DOHH2 (cell line): ENCODE data around the gene RAPGEF3.

ENCODE experiments used
- H3F3A ChIP-seq: fragments of 200-600 bp; sonication (generic), shearing (Covaris generic); 2 replicates; pipeline ENCODE4 v1.6.0; 2016; ENCODE audit warnings: antibody characterized with exemption, mild to moderate bottlenecking; ENCODE audit not compliant: control insufficient read depth, insufficient read depth
- H3K27ac ChIP-seq: fragments of 200-600 bp; sonication (generic); 2 replicates; pipeline ENCODE4 v1.5.1; 2014; ENCODE audit warnings: low read depth, mild to moderate bottlenecking, low read length, moderate library complexity
- H3K27me3 ChIP-seq: fragments of 200-600 bp; sonication (generic); 2 replicates; pipeline ENCODE4 v1.6.1; 2014; ENCODE audit warnings: mild to moderate bottlenecking, low read length, mixed read lengths; ENCODE audit not compliant: control insufficient read depth
- H3K36me3 ChIP-seq: fragments of 200-600 bp; sonication (generic); 2 replicates; pipeline ENCODE4 v1.6.1; 2014; ENCODE audit warnings: mild to moderate bottlenecking, low read length, moderate library complexity, mixed read lengths; ENCODE audit not compliant: control insufficient read depth
- H3K4me1 ChIP-seq: fragments of 200-600 bp; sonication (generic); 2 replicates; pipeline ENCODE4 v1.6.1; 2014; ENCODE audit warnings: mild to moderate bottlenecking, low read length, mixed read lengths; ENCODE audit not compliant: control insufficient read depth
- H3K4me2 ChIP-seq: fragments of 200-600 bp; sonication (generic); 2 replicates; pipeline ENCODE4 v1.6.0; 2014; ENCODE audit warnings: mild to moderate bottlenecking, low read length, moderate library complexity
- H3K4me3 ChIP-seq: fragments of 200-600 bp; sonication (generic); 2 replicates; pipeline ENCODE4 v1.5.1; 2014; ENCODE audit warnings: mild to moderate bottlenecking, low read length, mixed read lengths
- H3K79me2 ChIP-seq: fragments of 200-600 bp; sonication (generic); 2 replicates; pipeline ENCODE4 v1.6.1; 2014; ENCODE audit warnings: mild to moderate bottlenecking, low read length, mixed read lengths; ENCODE audit not compliant: control insufficient read depth
- H3K9me2 ChIP-seq: fragments of 200-600 bp; sonication (generic); replicated peaks from 2 replicates; pipeline ENCODE4 v1.6.1; 2014; ENCODE audit warnings: mild to moderate bottlenecking, low read length, mixed read lengths; ENCODE audit not compliant: control insufficient read depth
- H3K9me3 ChIP-seq: fragments of 200-600 bp; sonication (generic); 2 replicates; pipeline ENCODE4 v1.6.1; 2014; ENCODE audit warnings: antibody characterized with exemption, low read length, mixed read lengths; ENCODE audit not compliant: control insufficient read depth, insufficient read depth
- H4K20me1 ChIP-seq: fragments of 200-600 bp; sonication (generic); 2 replicates; pipeline ENCODE4 v1.6.0; 2014; ENCODE audit warnings: low read depth, mild to moderate bottlenecking, antibody characterized with exemption, low read length, moderate library complexity; ENCODE audit not compliant: control insufficient read depth, insufficient read depth
- EZH2phosphoT487 ChIP-seq: fragments of 200-600 bp; sonication (generic); IDR thresholded peaks from 2 replicates; pipeline ENCODE4 v1.6.1; 2017; ENCODE audit warnings: borderline replicate concordance, mild to moderate bottlenecking, antibody characterized with exemption, low read length, moderate library complexity, mixed read lengths
- TF ChIP-seq, protein P1 (sequence below): fragments of 200-600 bp; sonication (generic); IDR thresholded peaks from one replicate; pipeline ENCODE4 v1.5.1; 2014; ENCODE audit warnings: antibody characterized with exemption, mild to moderate bottlenecking, low read depth, low read length; ENCODE audit not compliant: poor library complexity, severe bottlenecking

The RAPGEF3 gene

DNA sequence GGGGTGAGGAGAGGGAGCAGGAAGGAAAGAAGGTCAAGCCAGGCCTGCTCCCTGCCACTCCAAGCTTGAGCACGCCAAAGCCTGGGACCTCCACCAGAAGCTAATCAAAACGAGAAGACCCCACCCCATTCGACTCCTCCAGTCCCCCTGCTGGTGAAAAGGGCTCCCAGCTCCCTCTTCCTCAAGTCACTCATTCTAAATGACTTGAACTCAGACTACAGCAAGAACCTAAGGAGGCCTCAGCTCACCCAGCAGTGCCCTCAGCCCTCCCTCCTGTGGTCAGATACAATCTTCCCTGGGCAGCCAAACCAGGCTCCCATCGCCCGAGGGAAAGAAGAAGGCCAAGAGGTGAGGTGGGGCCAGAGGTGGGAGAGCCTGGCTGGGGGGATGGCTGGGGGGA lies 43.6 kb upstream of the RAPGEF3 start:
- H3K4me1 ChIP-seq = peaks cover 74% of the 10 kb centered on the region
- no peaks in the 10 kb centered on the region for H3K9me2 ChIP-seq
- no peaks in the 10 kb centered on the region for H3K27me3 ChIP-seq
- H3K9me3 ChIP-seq = no peaks in the 10 kb centered on the region
- peaks cover 37% of the 10 kb centered on the region; the same call in 1 of the 2 replicates for H4K20me1 ChIP-seq
- peaks cover 90% of the 10 kb centered on the region for H3K79me2 ChIP-seq
- H3K36me3 ChIP-seq = peaks cover 95% of the 10 kb centered on the region
- no peak for TF ChIP-seq EZH2phosphoT487
- TF ChIP-seq, protein P1, sequence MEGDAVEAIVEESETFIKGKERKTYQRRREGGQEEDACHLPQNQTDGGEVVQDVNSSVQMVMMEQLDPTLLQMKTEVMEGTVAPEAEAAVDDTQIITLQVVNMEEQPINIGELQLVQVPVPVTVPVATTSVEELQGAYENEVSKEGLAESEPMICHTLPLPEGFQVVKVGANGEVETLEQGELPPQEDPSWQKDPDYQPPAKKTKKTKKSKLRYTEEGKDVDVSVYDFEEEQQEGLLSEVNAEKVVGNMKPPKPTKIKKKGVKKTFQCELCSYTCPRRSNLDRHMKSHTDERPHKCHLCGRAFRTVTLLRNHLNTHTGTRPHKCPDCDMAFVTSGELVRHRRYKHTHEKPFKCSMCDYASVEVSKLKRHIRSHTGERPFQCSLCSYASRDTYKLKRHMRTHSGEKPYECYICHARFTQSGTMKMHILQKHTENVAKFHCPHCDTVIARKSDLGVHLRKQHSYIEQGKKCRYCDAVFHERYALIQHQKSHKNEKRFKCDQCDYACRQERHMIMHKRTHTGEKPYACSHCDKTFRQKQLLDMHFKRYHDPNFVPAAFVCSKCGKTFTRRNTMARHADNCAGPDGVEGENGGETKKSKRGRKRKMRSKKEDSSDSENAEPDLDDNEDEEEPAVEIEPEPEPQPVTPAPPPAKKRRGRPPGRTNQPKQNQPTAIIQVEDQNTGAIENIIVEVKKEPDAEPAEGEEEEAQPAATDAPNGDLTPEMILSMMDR = peak; percentile 44
- no peak overlapping the region for H3K4me3 ChIP-seq
- peaks cover 5% of the 10 kb centered on the region; the same call in 1 of the 2 replicates for H3F3A ChIP-seq
- no peak overlapping the region for H3K4me2 ChIP-seq
- no peak overlapping the region for H3K27ac ChIP-seq

DNA sequence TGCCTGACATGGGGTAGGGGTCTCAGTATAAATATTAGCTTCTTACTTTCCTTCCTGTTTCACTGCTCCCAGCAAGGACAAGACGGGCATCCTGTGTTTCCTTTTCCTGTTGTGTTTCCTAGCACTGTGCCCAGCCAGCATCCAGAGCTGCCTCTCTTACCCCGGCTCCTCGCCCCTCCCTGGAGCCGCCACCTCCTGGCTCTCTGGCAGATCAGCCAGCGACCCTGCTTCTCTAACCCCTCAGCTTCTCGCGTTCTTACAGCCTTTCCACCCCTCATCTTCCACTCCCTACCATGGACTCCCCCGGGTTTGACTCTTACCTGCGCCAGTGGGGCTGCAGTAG lies 43.2 kb upstream of the RAPGEF3 start:
- Histone ChIP-seq H3K4me2 (no peak overlapping the region), H4K20me1 (peaks cover 35% of the 10 kb centered on the region; the same call in 1 of the 2 replicates), H3K27me3 (no peaks in the 10 kb centered on the region), H3K9me2 (no peaks in the 10 kb centered on the region), H3K27ac (no peak overlapping the region), H3K79me2 (peaks cover 85% of the 10 kb centered on the region), H3F3A (peaks cover 5% of the 10 kb centered on the region; the same call in 1 of the 2 replicates), H3K36me3 (peaks cover 95% of the 10 kb centered on the region), H3K4me1 (peaks cover 70% of the 10 kb centered on the region), H3K9me3 (no peaks in the 10 kb centered on the region), H3K4me3 (no peak overlapping the region)
- TF ChIP-seq EZH2phosphoT487 = no peak
- TF ChIP-seq, protein P1 = no peak

DNA sequence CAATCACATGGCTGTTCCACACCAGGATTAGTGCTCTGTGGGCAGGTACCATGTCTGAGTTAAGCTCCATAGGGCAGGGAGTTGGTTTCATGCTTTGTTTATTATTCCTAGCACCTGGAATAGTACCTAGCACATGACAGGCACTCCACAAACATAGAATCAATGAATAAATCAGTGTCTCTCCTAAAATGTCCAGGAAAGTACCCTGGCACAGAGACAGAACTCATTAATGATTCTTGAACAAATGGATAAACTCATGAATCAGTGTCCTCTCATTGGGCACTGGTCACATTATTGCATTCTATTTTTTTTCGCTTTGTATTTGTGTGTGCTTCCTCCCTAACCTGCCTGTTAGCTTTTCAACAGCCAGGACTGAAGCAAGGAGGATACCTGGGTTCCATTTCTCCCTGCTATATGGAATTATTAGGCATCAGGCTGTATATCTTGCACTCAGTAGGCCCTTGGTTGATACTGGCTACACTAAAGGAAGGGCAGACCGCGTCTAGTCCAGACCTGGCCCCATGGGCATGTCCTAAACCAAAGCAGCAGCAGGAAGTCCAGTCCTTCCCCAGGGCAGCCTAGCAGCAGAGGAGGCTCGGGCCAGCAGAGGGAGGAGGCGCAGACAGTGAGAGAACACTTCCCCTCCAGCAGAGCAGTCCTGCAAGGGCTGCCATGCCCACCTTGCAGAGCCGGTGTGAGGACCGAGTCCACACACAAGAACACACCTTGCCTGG lies 42.7 kb upstream of the RAPGEF3 start:
- no peak overlapping the region for H3K27ac ChIP-seq
- H4K20me1 ChIP-seq = peaks cover 35% of the 10 kb centered on the region; the same call in 1 of the 2 replicates
- peaks cover 82% of the 10 kb centered on the region for H3K79me2 ChIP-seq

More for the DNA sequence above, 42.7 kb upstream of the RAPGEF3 start:
- no peak for TF ChIP-seq EZH2phosphoT487
- TF ChIP-seq, protein P1 = no peak
- Histone ChIP-seq H3K36me3 (peaks cover 96% of the 10 kb centered on the region), H3F3A (peaks cover 5% of the 10 kb centered on the region; the same call in 1 of the 2 replicates), H3K9me2 (no peaks in the 10 kb centered on the region), H3K27me3 (no peaks in the 10 kb centered on the region), H3K4me1 (peaks cover 65% of the 10 kb centered on the region), H3K9me3 (no peaks in the 10 kb centered on the region), H3K4me2 (no peak overlapping the region), H3K4me3 (no peak overlapping the region)
